22Rv1 (cell line): Measurements from ENCODE around the gene FARS2.

Experiments
- ZFX ChIP-seq: fragments of 450-650 bp; IDR thresholded peaks from 2 replicates; pipeline ENCODE4 v1.6.1; 2017; ENCODE audit warnings: antibody characterized with exemption, borderline replicate concordance
- TF ChIP-seq, protein P1 (sequence below): fragments of 450-650 bp; IDR thresholded peaks from 2 replicates; pipeline ENCODE4 v1.5.1; 2017; ENCODE audit warnings: mild to moderate bottlenecking

GRCh38 chr6:5645328-5646290 is 384.3 kb downstream of the FARS2 start:
- TF ChIP-seq, protein P1, sequence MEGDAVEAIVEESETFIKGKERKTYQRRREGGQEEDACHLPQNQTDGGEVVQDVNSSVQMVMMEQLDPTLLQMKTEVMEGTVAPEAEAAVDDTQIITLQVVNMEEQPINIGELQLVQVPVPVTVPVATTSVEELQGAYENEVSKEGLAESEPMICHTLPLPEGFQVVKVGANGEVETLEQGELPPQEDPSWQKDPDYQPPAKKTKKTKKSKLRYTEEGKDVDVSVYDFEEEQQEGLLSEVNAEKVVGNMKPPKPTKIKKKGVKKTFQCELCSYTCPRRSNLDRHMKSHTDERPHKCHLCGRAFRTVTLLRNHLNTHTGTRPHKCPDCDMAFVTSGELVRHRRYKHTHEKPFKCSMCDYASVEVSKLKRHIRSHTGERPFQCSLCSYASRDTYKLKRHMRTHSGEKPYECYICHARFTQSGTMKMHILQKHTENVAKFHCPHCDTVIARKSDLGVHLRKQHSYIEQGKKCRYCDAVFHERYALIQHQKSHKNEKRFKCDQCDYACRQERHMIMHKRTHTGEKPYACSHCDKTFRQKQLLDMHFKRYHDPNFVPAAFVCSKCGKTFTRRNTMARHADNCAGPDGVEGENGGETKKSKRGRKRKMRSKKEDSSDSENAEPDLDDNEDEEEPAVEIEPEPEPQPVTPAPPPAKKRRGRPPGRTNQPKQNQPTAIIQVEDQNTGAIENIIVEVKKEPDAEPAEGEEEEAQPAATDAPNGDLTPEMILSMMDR, result no peak
- no peak for TF ChIP-seq ZFX
